HG02678 (cell line): ENCODE measurements around the gene ANKRA2.

Source experiments
- ATAC-seq: cut with Tn5 transposase; IDR thresholded peaks from one replicate; pipeline ENCODE4 v1.9.1; 2021; ENCODE audit warnings: mild to moderate bottlenecking, moderate library complexity; ENCODE audit not compliant: unreplicated experiment

ANKRA2 gene

GRCh38 chr5:73506459-73506955 is 58.9 kb downstream of the ANKRA2 start:
- ATAC-seq = no peak
